T-helper 2 cell treated with Interferon-gamma antibody and Interleukin-4, amounts not matched to agents 100 ng/mL and 5 ng/mL, for 36 hours (primary cell): ENCODE results near the gene TANC1. TPM values are rescaled to one million over a fixed set of nuclear protein-coding genes. Genes with fewer than 3 reads are reported as not detected.

ENCODE experiments used
- intact Hi-C: fragments of 100-400 bp; cut with micrococcal nuclease; formaldehyde crosslinking; loops from one replicate; pipeline ENCODE4 v1.15.1; 2023
- total RNA-seq: library from RNA; stranded (reverse); gene quantifications from 2 replicates; pipeline ENCODE4 v1.2.3, GENCODE V29; 2022

Gene TANC1
- total RNA-seq, 1 donor from 2014 or later: 0.20 TPM

DNA sequence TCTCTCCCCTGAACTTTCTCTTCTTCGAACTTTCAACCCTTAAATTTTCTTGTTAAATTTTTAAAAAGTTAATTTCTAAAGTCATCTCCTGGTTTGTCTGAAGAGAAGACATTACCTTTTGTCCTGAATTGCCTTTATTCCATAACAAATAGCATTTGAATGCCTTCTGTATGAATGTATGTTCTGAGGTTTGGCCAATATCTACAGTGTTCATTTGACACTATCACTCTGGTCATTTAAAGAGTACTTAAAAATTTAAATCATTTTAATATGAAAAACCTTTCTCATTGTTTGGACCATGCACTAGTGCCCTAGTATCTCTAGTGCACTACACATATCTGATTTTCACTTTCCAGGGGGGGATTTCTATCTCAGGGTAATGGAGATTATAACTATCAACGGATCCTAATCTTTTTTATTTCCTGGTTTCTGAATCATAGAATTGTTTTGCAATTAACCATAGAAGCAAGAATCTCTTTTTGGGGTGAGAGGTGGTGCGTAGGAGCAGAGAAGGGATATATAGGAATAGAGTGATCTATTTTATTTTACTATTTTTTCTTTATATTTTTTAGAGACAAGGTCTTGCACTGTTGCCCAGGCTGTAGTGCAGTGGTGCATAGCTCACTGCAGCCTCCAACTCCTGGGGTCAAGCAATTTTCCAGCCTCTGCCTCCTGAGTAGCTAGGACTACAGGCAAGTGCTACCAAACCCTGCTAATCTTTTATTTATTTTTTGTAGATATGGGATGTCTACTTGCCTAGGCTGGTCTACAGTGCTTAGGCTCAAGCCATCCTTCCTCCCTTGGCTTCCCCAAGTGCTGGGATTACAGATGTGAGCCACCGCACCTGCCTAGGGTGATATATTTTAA lies 25.5 kb downstream of the TANC1 start:
- intact Hi-C loops: no loop called here

DNA sequence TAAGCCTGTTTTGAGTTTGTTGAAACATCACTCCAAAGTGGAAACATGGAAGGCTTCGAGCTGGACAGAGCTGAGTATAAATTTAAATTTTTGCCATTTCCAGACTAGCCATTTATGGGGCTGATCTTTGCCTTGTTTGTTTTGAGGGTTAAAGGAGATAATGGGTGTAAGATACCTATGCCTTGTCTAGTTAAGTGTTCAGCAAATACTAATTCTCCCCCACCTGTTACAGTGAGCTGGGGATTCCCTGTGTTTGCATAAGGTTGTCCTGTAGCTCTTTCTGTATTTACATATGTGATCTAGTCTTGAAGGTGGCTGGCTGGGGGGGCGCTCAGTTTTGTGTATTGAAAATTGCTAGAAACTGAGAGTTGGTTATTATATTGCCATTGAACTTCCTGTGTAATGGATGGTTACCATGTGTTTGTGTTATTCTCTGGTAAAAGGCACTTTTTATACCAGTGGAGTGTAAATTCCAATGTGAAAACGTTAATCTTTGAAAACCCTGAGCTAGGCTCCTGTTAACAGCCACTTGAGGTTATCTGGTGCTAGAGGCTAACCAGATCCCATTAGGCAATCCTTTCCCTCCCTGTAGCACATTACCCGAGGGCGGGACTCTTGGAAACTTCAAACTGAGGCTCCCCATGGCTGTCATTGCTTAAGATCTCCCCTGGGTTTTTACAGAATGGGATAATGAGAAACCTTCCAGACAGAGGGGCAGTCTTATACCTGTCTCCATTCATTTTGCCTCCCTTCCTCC lies 26.7 kb downstream of the TANC1 start:
- intact Hi-C loops: no loop called here

DNA sequence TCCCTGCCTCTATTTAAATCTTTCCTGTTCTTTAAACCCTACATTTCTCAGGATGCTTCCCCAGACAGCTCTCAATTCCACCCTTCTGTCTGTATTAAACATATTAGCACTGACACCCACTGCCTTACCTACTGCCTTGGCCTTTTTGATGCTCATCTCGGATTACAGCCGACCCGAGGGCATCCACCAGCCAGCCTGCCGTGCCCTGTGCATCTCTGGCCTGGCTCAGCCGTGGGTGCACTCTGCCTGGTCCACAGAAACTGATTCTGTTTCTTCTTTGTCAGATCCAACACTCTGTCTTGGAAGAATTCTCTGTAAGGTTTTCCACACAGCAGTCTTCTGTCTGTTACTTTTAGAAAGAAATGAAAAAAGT lies 27.2 kb downstream of the TANC1 start:
- intact Hi-C loops: no loop called here

DNA sequence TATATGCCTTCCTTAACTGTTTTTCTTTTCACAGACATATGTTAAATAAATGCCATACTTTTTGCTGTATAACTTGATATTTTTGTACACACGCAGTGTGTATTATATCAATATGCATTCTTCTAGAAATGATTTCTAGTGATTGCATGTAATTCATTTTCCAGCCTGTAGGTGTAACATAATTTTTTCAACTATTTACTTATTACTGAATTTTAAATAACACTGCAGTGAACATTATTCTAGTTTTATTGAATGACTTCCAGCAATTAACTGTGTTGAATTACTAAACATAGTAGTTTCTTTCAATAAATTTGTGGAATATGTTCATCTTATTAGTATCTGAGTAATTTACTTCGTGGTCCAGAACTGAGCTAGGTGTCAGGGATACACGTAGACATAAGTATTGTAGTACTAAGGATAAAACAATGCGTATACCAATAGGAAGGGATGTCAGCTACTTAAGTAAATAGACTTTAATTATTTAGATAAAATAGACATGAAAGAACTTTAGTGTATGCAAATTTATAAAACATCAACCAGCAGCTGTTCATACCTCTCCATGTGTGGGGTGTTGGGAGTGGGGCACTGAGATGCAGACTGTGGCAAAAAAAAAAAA lies 28.0 kb downstream of the TANC1 start:
- intact Hi-C loops: no loop called here

DNA sequence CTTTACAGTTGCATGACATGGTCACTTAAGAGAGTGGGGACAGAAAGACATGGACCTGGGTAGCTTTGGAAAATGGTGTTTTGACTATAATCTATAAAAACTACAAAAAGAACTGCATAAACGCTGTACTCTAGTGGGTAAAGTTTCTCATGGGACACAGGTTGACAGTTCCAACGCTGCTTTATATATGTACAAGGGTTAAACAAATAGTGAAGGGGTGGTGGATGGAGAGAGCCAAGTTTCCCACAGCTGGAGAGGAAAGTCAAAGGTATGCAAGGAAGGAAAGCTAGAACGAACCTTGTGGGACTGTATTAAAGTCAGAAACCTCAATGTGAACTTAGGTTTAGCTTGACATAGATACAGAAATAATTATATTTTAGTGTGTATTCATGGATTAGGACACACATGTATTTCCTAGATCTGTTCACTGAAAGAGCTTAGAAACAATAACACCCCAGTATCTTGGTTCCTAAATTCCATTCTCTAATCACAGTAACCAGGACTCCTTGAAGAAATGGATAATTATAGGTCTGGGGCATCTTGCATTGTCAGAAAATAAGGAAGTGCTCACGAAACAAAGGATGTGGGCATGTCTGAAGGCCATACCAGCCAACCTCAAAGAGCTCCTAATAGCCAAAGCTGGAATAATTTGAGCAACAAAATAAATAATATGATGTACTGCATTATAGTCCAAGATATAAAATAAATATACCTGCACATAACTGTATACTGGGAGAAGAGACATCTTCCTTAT lies 28.8 kb downstream of the TANC1 start:
- intact Hi-C loops: no loop called here

DNA sequence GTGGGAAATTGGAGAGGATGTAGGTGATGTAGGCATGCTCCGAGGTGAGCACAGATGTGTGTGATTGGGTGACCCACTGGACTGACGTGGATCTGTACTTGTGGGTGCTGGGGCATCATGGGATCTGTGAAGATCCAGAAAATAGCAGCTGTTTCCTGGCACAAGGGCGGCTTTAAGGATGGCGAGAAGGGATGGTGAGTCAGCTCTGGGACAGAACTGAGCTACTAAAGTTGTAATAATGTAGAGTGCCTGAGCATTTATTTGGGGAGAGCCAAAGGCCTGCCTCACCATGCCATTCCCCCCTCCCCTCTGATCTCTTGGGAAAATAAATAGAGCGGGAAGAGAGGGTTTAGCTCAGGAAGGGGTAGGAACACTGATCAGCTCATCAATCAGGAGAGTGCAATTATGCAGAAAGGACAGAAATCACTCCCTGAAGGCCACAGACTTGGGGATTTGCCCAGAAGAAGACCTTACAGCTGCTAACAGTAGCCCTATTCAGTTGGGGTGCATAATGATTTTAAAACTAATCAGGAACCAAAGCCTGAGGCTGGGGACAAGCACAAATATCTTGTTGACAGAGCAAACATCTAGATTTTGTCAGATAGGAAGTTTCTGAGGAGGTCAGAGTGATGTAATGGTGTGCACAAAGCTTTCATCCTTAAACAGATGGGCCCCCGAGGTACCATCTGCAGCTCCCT lies 30.3 kb downstream of the TANC1 start:
- intact Hi-C loops: no loop called here

DNA sequence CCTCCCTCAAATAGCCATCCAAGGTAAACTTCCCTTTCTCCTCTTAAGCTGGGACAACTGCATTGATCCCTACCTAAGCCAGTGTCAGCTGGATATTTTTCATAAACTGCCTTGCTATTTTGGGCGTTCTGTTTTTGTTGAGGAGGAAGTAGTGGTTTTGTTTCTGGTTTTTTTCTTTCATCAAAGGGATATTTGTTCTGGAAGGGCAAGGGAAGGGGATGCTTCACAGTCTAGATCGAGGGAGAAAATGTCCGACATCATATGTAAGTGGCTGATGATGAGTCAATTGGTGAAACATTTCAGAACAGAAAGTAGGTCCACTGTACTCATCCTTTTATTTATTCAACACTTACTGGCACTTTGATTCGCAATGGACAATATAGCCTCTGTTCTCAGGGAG lies 31.0 kb downstream of the TANC1 start:
- intact Hi-C loops: no loop called here

DNA sequence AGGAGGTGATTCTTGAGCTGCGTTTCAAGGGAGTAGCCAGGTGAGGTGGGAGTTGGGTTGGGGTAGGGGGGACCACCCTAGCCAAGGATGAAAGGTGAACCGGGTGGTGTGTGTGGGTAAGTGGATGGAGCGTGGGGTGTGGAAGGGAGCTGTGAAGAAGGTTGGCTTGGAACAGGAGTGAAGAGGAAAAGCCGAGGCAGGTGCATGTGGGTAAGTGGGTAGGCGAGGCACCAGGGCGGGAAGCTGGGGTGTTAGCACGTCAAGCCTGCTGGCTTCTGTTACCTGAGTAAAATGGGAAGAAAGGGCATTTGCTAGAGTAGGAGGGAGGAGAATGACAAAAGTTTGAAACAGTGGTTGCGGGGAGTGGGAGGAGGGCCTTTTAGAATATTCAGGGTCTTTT lies 31.6 kb downstream of the TANC1 start:
- intact Hi-C loops: no loop called here

DNA sequence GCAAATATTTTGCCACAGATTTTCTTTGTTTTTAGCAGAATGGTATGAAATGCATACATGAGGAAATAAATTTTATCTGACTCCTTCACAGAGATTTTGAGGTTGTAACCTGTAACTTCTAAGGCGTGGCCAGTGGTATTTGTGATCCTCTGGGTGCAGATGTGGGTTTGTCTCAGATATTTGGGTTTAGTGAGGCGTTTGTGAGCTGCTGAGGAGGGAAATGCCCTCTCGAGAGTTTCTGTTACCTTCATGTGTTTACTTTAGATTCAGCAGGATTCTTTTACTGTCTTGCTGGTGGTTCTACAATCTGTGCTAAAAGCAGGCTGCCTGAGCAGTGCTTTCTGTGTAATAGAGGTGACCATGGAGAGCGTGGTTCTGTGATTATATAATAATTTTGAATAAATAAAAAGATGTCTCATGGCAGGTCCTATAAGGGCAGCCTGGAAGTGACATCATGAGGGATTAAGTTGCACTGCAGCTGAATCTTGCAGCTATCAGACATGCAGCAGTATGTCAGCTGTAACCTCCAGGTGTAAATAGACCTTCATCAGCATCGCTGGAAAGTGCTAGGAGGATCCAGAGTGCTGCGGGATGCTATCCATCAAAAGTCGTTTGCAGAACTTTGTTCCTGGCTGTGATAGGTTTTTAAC lies 34.1 kb downstream of the TANC1 start:
- intact Hi-C loops: no loop called here

DNA sequence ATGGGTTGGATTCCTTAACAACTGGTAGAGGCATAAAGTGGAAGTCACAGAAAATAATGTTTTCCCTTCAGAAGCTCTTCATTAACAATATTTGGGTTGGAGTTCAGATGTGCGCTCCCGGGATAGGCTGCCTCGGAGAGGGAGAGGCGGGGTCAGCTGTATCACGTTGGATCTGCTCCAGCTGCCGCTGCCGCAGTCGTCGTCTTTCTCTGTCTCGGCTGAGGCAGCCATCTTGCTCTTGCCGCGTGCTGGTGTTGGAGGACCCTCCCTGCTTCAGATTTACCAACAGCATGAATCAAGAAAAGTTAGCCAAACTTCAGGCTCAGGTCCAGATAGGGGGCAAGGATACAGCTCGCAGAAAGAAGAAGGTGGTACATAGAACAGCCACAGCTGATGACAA lies 35.1 kb downstream of the TANC1 start:
- intact Hi-C loops: no loop called here

DNA sequence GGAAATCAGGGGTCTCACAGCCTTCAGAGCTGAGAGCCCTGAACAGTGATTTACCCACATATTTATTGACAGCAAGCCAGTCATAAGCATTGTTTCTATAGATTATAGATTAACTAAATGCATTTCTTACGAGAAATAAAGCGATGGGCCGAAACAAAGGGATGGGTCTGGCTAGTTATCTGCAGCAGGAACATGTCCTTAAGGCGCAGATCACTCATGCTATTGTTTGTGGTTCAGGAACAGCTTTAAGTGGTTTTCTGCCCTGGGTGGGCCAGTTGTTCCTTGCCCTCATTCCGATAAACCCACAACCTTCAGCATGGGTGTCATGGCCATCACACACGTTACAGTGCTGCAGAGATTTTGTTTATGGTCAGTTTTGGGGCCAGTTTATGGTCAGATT lies 36.4 kb downstream of the TANC1 start:
- intact Hi-C loops: no loop called here

DNA sequence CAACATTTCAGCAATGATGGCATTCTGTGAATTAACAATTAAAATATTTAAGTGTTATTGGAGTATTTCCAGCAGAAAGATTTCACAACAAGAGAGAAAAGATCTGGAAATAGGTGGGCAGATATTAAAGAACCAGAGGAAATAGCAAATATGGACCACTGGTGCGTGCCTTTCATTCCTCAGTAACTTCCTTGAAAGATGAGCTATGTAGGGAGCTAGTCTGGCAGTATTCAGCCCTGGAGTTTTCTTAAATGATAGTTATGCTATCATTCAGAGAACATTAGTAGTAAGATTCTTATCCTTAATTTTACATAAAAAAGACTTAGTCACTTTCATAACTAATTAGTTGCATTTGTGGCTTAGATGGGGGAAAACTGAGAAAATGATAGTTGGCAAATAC lies 41.5 kb downstream of the TANC1 start:
- intact Hi-C loops: no loop called here

DNA sequence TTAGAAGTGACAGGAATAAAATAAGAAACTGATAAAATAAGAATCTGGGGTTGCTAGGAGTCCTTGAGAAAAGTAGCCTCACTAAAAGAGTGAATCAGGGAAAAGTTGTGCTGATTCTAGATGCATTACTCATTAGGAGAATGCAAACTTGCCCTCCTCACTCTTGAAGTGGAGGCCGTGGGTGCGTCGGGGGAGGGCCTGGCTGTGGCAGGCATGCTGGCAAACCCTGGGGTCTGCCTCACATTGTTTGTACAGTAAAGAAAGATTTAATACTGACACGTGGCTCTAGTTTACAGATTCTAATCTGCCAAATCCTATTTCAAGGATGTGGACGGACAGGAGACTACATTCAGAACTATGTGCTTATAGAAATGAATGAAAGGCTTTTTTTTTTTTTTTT lies 41.9 kb downstream of the TANC1 start:
- intact Hi-C loops: no loop called here

DNA sequence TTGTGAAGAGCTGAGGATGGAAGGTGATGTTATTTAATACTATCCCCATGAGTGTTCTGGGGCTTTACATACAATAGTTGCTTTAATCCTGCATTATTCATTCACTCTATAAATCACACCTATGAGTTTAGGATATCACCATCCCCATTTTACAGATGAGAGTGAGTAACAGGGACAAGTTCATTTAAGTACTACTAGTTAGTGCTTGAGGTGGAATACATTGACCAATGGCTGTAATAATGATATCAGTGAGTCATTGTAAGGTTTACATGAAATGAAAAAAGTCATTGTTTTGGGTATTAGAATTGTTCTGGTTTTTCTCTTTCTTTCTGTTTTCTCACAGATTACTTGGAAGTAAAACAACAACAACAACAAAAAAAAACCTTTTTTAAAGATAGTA lies 42.5 kb downstream of the TANC1 start:
- intact Hi-C loops: no loop called here

DNA sequence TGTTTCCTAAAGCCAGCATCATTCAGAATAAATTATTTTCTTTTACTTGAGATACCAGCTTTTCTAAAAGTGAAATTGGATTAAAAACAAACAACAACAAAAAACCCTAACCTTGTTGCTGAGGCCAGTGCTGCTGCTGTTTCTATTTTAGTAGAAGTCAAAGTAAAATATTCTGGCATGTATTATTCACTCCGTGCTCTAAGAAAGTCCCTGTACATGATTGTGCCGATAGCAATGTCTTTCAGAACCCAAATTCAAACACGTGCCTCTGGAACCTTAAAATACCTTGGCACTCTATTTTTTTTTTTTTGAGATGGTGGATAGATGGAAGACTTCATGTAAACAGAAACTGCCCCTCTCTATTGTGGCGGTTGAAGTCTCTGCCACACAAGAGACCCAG lies 43.7 kb downstream of the TANC1 start:
- intact Hi-C loops: no loop called here

DNA sequence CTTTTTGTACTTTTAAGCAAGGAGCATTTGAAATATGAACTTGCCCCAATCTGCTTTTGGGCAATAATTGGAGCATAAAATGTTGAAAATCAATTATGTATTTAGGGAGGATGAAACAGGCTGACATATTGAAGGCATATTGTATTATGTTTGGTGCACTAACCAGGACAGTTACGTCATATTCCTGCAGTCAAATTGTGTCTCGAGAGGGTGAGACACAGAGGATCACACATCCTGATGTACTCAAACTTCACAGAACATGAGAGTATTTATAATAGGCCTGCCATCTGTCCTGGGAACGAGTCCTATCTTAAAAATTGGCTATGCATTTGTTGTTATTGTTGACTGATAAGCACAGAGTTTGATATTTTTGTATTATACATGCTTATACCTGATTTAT lies 44.7 kb downstream of the TANC1 start:
- intact Hi-C loops: no loop called here

DNA sequence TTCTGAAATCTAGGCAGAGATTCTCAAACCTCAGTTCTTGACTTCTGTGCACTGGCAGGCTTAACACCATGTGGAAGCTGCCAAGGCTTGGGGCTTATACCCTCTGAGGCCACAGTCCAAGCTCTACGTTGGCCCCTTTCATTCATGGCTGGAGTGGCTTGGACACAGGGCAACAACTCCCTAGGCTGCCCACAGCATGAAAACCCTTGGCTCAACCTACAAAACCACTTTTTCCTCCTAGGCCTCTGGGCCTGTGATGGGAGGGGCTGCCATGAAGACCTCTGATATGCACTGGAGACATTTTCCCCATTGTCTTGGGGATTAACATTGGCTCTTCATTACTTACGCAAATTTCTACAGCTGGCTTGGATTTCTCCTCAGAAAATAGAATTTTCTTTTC lies 46.7 kb downstream of the TANC1 start:
- intact Hi-C loops: no loop called here

DNA sequence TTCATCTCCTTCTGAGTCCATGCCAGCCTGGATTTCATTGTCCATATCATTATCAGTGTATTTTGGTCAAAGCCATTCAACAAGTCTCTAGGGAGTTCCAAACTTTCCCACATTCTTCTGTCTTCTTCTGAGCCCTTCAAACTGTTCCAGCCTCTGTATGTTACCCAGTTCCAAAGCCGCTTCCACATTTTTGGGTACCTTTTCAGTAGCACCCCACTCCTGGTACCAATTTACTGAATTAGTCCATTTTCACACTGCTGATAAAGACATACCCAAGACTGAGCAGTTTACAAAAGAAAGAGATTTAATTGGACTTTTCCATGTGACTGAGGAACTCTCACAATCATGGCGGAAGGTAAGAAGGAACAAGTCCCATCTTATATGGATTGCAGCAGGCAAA lies 47.4 kb downstream of the TANC1 start:
- intact Hi-C loops: no loop called here

DNA sequence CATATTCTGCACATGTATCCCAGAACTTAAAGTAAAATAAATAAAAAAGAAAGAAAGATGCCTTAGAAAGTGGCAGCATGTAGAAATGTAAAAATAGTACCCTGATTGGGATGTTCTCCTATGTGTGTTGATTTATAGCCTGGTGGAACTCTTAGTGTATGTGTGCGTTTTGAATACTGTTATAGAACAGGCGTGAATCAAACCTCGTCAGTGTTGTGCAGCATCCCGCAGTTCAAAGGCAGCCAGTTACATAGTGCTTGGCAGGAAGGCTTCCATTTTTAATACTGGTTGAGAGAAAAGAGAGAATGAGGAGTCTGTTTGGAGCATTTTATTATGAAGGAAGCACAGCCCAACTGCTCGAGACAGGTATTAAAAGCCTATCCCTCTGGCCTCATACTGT lies 49.4 kb downstream of the TANC1 start:
- intact Hi-C loops: no loop called here

DNA sequence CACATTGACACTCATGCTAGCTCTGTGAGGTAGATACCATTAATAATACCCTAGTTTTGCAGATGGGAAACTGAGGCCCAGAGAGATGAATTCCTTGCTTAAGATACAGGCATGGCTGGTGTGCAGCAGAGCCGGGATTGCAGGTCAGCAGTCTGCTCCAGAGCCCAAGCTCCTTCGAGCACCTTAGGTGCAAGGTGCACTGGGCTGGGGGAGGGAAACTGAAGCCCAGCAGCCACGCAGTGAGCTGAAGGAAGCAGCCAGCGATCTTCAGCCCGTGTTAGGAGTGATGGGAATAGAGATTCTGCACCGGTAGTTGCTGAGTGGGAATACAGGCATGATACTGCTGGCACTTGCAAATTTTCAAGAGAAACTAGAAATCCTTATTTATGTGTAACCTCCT lies 50.6 kb downstream of the TANC1 start:
- intact Hi-C loops: no loop called here

DNA sequence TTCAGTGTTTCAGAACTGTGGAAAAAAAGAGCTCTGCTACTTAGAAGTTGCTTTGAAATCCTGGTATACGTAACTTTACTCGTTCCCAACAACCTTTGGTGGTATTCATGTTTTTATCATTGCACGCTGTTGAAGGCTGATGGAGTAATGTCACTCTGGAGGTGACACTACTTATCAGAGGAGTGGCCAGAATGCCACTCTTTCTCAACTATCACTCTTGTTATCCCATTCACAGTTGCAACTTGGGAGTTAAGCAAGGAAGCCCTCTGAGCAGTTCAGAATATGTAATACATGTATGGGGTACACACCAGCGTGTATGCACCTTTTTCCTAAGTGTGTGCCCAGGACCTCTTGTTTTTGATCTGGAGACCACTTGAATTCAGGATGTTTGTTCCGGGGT lies 53.6 kb downstream of the TANC1 start:
- intact Hi-C loops: no loop called here
